Astrocyte (in vitro differentiated cells and primary cell): ENCODE measurements around the gene MCM3AP. TPM values are rescaled to one million over a fixed set of nuclear protein-coding genes. Genes with fewer than 3 reads are reported as not detected.

ENCODE experiments used
- DNase-seq: peaks from one replicate; pipeline ENCODE4 v3.0.0-alpha.2; 2010; ENCODE audit warnings: low read depth
- FAIRE-seq: peaks from 2 replicates; lab custom pipeline; 2011; peaks lifted over from hg19 to GRCh38; lab: Jason Lieb, UNC
- H2AFZ ChIP-seq: 2 replicates; pipeline ENCODE4 v1.6.0; 2012; ENCODE audit warnings: low read depth, low read length, inconsistent platforms
- H3K27ac ChIP-seq: 2 replicates; pipeline ENCODE4 v1.5.1; 2011; ENCODE audit warnings: low read depth, low read length, inconsistent platforms
- H3K27me3 ChIP-seq: 2 replicates; pipeline ENCODE4 v1.6.0; 2011; ENCODE audit warnings: low read length, inconsistent platforms; ENCODE audit not compliant: insufficient read depth
- H3K36me3 ChIP-seq: 2 replicates; pipeline ENCODE4 v1.5.1; 2011; ENCODE audit warnings: low read length, inconsistent platforms; ENCODE audit not compliant: insufficient read depth
- H3K4me1 ChIP-seq: 2 replicates; pipeline ENCODE4 v1.5.1; 2011; ENCODE audit warnings: low read length, inconsistent platforms; ENCODE audit not compliant: insufficient read depth
- H3K4me2 ChIP-seq: 2 replicates; pipeline ENCODE4 v1.6.0; 2012; ENCODE audit warnings: low read length, inconsistent platforms
- H3K4me3 ChIP-seq: 2 replicates; pipeline ENCODE4 v1.5.1; 2011; ENCODE audit warnings: low read depth, mild to moderate bottlenecking, low read length, inconsistent platforms; ENCODE audit not compliant: insufficient read depth
- H3K79me2 ChIP-seq: 2 replicates; pipeline ENCODE4 v1.6.0; 2012; ENCODE audit warnings: mild to moderate bottlenecking, low read length, inconsistent platforms; ENCODE audit not compliant: insufficient read depth
- H3K9ac ChIP-seq: 2 replicates; pipeline ENCODE4 v1.6.0; 2012; ENCODE audit warnings: mild to moderate bottlenecking, low read length, inconsistent platforms
- H3K9me3 ChIP-seq: 2 replicates; pipeline ENCODE4 v1.5.1; 2012; ENCODE audit warnings: low read depth, mild to moderate bottlenecking, low read length, inconsistent platforms; ENCODE audit not compliant: insufficient read depth
- H4K20me1 ChIP-seq: 2 replicates; pipeline ENCODE4 v1.6.0; 2012; ENCODE audit warnings: low read length, inconsistent platforms; ENCODE audit not compliant: insufficient read depth
- H3K27ac Mint-ChIP-seq: one replicate; pipeline ENCODE4 v1.8.0; 2021; ENCODE audit warnings: mild to moderate bottlenecking, mixed read lengths; ENCODE audit not compliant: unreplicated experiment
- H3K27me3 Mint-ChIP-seq: one replicate; pipeline ENCODE4 v1.8.0; 2021; ENCODE audit warnings: low read depth, mixed read lengths; ENCODE audit not compliant: unreplicated experiment
- H3K36me3 Mint-ChIP-seq: one replicate; pipeline ENCODE4 v1.8.0; 2021; ENCODE audit warnings: low read depth, mixed read lengths; ENCODE audit not compliant: unreplicated experiment
- H3K4me1 Mint-ChIP-seq: one replicate; pipeline ENCODE4 v1.8.0; 2021; ENCODE audit warnings: low read depth, mixed read lengths; ENCODE audit not compliant: unreplicated experiment
- H3K4me3 Mint-ChIP-seq: one replicate; pipeline ENCODE4 v1.8.0; 2021; ENCODE audit warnings: mild to moderate bottlenecking, moderate library complexity, mixed read lengths; ENCODE audit not compliant: unreplicated experiment
- H3K9me3 Mint-ChIP-seq: one replicate; pipeline ENCODE4 v1.8.0; 2021; ENCODE audit warnings: mild to moderate bottlenecking, mixed read lengths; ENCODE audit not compliant: unreplicated experiment
- EZH2 ChIP-seq: IDR thresholded peaks from 2 replicates; pipeline ENCODE4 v1.6.1; 2012; ENCODE audit warnings: mild to moderate bottlenecking, low read length, inconsistent platforms; ENCODE audit not compliant: insufficient read depth
- total RNA-seq: library from RNA; stranded (reverse); gene quantifications from 2 replicates; pipeline ENCODE4 v1.2.1, GENCODE V29; 2021
- TF ChIP-seq, protein P1 (sequence below): IDR thresholded peaks from 2 replicates; pipeline ENCODE4 v1.5.1; 2011; ENCODE audit warnings: low read depth, mild to moderate bottlenecking, inconsistent platforms, low read length, moderate library complexity; ENCODE audit not compliant: insufficient read depth

The MCM3AP gene
- total RNA-seq, 1 donor from 2014 or later: 84.2 TPM

DNA sequence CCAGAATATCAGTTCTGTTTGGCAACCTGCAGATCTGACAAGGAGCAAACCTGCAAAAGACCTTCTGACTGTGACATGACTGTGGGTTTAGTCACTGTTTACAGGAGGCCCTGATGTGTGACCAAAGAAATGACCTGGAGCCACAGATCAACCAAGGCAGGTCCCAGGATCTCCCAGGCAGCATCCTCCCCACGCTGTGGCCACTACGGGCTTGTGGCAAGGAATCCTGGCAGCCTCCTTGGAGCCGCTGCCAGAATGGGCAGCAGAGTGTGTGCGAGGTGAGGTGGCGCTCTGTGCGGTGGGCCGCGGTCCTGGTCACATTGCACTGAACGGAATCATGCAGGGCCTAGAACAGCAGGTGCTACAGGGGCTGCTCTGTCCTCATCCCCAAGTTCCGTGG, 15.9 kb downstream of the MCM3AP start:
- no peak overlapping the region for H3K4me3 ChIP-seq
- no peak overlapping the region for H2AFZ ChIP-seq
- no peaks in the 10 kb centered on the region for H3K27me3 ChIP-seq
- H3K4me1 ChIP-seq: no peaks in the 10 kb centered on the region
- no peak overlapping the region for H3K27ac ChIP-seq
- H3K9me3 Mint-ChIP-seq: no peaks in the 10 kb centered on the region
- H3K4me2 ChIP-seq: no peak overlapping the region
- no peaks in the 10 kb centered on the region for H3K4me1 Mint-ChIP-seq
- TF ChIP-seq, protein P1, sequence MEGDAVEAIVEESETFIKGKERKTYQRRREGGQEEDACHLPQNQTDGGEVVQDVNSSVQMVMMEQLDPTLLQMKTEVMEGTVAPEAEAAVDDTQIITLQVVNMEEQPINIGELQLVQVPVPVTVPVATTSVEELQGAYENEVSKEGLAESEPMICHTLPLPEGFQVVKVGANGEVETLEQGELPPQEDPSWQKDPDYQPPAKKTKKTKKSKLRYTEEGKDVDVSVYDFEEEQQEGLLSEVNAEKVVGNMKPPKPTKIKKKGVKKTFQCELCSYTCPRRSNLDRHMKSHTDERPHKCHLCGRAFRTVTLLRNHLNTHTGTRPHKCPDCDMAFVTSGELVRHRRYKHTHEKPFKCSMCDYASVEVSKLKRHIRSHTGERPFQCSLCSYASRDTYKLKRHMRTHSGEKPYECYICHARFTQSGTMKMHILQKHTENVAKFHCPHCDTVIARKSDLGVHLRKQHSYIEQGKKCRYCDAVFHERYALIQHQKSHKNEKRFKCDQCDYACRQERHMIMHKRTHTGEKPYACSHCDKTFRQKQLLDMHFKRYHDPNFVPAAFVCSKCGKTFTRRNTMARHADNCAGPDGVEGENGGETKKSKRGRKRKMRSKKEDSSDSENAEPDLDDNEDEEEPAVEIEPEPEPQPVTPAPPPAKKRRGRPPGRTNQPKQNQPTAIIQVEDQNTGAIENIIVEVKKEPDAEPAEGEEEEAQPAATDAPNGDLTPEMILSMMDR: no peak
- no peak for TF ChIP-seq EZH2
- no peaks in the 10 kb centered on the region for H3K27me3 Mint-ChIP-seq
- H3K79me2 ChIP-seq: peaks cover 4% of the 10 kb centered on the region
- no peak for DNase-seq
- H4K20me1 ChIP-seq: peaks cover 42% of the 10 kb centered on the region
- no peak overlapping the region for H3K4me3 Mint-ChIP-seq
- no peaks in the 10 kb centered on the region for H3K9me3 ChIP-seq
- H3K36me3 Mint-ChIP-seq: peaks cover 20% of the 10 kb centered on the region
- no peak overlapping the region for H3K9ac ChIP-seq
- H3K27ac Mint-ChIP-seq: no peak overlapping the region
- H3K36me3 ChIP-seq: peaks cover 42% of the 10 kb centered on the region
- FAIRE-seq: no peak

DNA sequence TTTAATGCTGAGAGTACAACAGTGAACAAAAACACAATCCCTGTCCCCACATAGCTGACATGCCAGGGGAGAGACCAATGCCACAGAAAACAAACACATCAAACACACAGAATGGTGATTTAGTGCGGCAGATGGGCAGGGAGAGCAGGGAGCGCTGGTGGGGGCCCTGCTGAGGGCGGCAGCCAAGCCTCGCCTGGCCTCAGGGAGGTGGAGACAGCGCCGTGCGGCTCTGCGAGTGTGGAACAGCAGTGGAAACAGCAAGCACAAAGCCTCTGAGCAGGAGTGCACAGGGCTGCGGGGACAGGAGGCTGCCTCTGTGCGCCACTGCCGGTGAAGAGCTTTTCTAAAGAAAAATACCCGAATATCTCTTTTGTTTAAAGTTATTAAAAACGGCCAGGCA, 17.0 kb downstream of the MCM3AP start:
- Mint-ChIP-seq H3K36me3 (peaks cover 23% of the 10 kb centered on the region), H3K4me3 (no peak overlapping the region), H3K27ac (no peak overlapping the region), H3K9me3 (no peaks in the 10 kb centered on the region), H3K27me3 (no peaks in the 10 kb centered on the region), H3K4me1 (no peaks in the 10 kb centered on the region)
- TF ChIP-seq EZH2: no peak
- TF ChIP-seq, protein P1: no peak
- Histone ChIP-seq H3K4me3 (no peak overlapping the region), H4K20me1 (peaks cover 44% of the 10 kb centered on the region), H3K9me3 (no peaks in the 10 kb centered on the region), H3K9ac (no peak overlapping the region), H3K4me2 (no peak overlapping the region), H2AFZ (no peak overlapping the region), H3K27me3 (no peaks in the 10 kb centered on the region), H3K27ac (no peak overlapping the region), H3K36me3 (peaks cover 38% of the 10 kb centered on the region), H3K4me1 (no peaks in the 10 kb centered on the region), H3K79me2 (no peaks in the 10 kb centered on the region)
- DNase-seq: no peak
- FAIRE-seq: no peak

DNA sequence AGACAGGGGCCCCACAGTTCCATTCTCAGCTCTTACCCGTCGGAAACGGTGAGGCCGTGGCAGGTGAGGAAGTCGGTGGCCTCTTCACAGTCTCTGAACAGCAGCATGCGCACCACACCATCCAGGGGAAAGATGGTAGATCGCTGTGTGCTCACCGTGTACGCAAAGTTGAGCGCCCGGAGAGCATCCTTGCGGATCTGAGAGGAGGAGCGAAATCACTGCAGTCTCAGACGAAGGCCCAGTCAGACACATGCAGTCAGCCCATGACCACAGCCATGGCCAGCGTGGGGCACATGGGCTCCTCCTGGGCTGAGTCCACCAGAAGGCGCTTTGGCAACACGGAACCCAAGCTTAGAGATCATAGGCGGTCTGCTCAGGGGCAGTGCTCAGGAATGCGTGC, 18.5 kb downstream of the MCM3AP start:
- Mint-ChIP-seq H3K36me3 (peaks cover 18% of the 10 kb centered on the region), H3K27me3 (no peaks in the 10 kb centered on the region), H3K4me1 (no peaks in the 10 kb centered on the region), H3K27ac (no peak overlapping the region), H3K4me3 (no peak overlapping the region), H3K9me3 (no peaks in the 10 kb centered on the region)
- no peak overlapping the region for H2AFZ ChIP-seq
- no peak for DNase-seq
- FAIRE-seq: no peak
- H3K27me3 ChIP-seq: no peaks in the 10 kb centered on the region
- H3K9ac ChIP-seq: no peak overlapping the region
- no peaks in the 10 kb centered on the region for H3K79me2 ChIP-seq
- no peaks in the 10 kb centered on the region for H3K9me3 ChIP-seq
- H3K4me1 ChIP-seq: no peaks in the 10 kb centered on the region
- peaks cover 34% of the 10 kb centered on the region for H4K20me1 ChIP-seq
- H3K4me2 ChIP-seq: no peak overlapping the region
- no peak overlapping the region for H3K27ac ChIP-seq
- no peak overlapping the region for H3K4me3 ChIP-seq
- no peak for TF ChIP-seq EZH2
- TF ChIP-seq, protein P1: no peak
- H3K36me3 ChIP-seq: peaks cover 27% of the 10 kb centered on the region
